Endothelial cell of umbilical vein (primary cell): ENCODE measurements around the gene WRNIP1. TPM values are rescaled to one million over a fixed set of nuclear protein-coding genes. Genes with fewer than 3 reads are reported as not detected.

Source experiments
- BruUV-seq: library from RNA; stranded (reverse); fragments of 400-500 nt; replicated peaks from 2 replicates; lab custom pipeline; 2021; lab: Mats Ljungman, UMichigan
- CTCF ChIA-PET: fragments of 300-600, 350-600 bp; sonication (Branson Sonifier 250); formaldehyde crosslinking; loops from one replicate; lab custom pipeline; 2021; ENCODE audit warnings: antibody characterized with exemption, inconsistent platforms; lab: Charles Lee
- POLR2A ChIA-PET: fragments of 300-600, 350-600 bp; sonication (Branson Sonifier 250); formaldehyde crosslinking; loops from one replicate; lab custom pipeline; 2021; ENCODE audit warnings: antibody characterized with exemption, inconsistent platforms; lab: Charles Lee
- DNase-seq: peaks from one replicate; pipeline ENCODE4 v3.0.0-alpha.2; 2011; ENCODE audit warnings: low read depth, low spot score
- FAIRE-seq: peaks from 2 replicates; lab custom pipeline; 2011; peaks lifted over from hg19 to GRCh38; lab: Jason Lieb, UNC
- H2AFZ ChIP-seq: 2 replicates; pipeline ENCODE4 v1.6.0; 2012; ENCODE audit warnings: low read depth, low read length, control low read depth, inconsistent platforms
- H3K27ac ChIP-seq: 2 replicates; pipeline ENCODE4 v1.5.1; 2011; ENCODE audit warnings: low read depth, mild to moderate bottlenecking, control low read depth, low read length, moderate library complexity; ENCODE audit not compliant: insufficient read depth
- H3K27me3 ChIP-seq, 2 experiments: 2 replicates each; pipeline versions ENCODE4 v1.6.0 to v1.6.1; 2011; ENCODE audit warnings: low read length in 2 of 2, mixed read lengths in 1 of 2; ENCODE audit not compliant: control insufficient read depth in 2 of 2, insufficient read depth in 2 of 2
- H3K36me3 ChIP-seq, 2 experiments: 2 replicates in 1 of 2; 3 replicates in 1 of 2; pipeline ENCODE4 v1.5.1; 2011; ENCODE audit warnings: low read length in 2 of 2, mild to moderate bottlenecking in 1 of 2, moderate library complexity in 1 of 2; ENCODE audit not compliant: control insufficient read depth in 2 of 2, insufficient read depth in 2 of 2; ENCODE audit errors: extremely low read depth in 1 of 2
- H3K4me1 ChIP-seq: 3 replicates; pipeline ENCODE4 v1.5.1; 2011; ENCODE audit warnings: mild to moderate bottlenecking, low read length; ENCODE audit not compliant: control insufficient read depth, insufficient read depth; ENCODE audit errors: extremely low read depth
- H3K4me2 ChIP-seq: 2 replicates; pipeline ENCODE4 v1.6.1; 2011; ENCODE audit warnings: low read length, control low read depth, mixed read lengths; ENCODE audit not compliant: insufficient read depth
- H3K4me3 ChIP-seq, 3 experiments: fragments of 200-600 bp in 1 of 3; sonication (generic), shearing (Covaris generic) in 1 of 3; replicated peaks in 1 of 3; 2 replicates each; pipeline ENCODE4 v1.5.1; 2011 to 2016; ENCODE audit warnings: control low read depth in 3 of 3, low read length in 3 of 3, mild to moderate bottlenecking in 2 of 3, inconsistent platforms in 1 of 3, low read depth in 1 of 3, moderate library complexity in 1 of 3; ENCODE audit not compliant: insufficient read depth in 1 of 3
- H3K79me2 ChIP-seq: 2 replicates; pipeline ENCODE4 v1.6.0; 2012; ENCODE audit warnings: low read length, inconsistent platforms; ENCODE audit not compliant: control insufficient read depth, insufficient read depth
- H3K9ac ChIP-seq: replicated peaks from 2 replicates; pipeline ENCODE3; 2011; ENCODE audit warnings: low read length, control low read depth; ENCODE audit not compliant: insufficient read depth; ENCODE audit errors: extremely low read depth
- H3K9me1 ChIP-seq: replicated peaks from 3 replicates; pipeline ENCODE4 v1.6.0; 2011; ENCODE audit warnings: mild to moderate bottlenecking, low read length; ENCODE audit not compliant: control insufficient read depth, insufficient read depth; ENCODE audit errors: extremely low read depth
- H3K9me3 ChIP-seq: replicated peaks from 2 replicates; pipeline ENCODE4 v1.5.1; 2012; ENCODE audit warnings: low read length, inconsistent platforms; ENCODE audit not compliant: control insufficient read depth, insufficient read depth
- H4K20me1 ChIP-seq: replicated peaks from 2 replicates; pipeline ENCODE3; 2011; ENCODE audit warnings: mild to moderate bottlenecking, low read length; ENCODE audit not compliant: control insufficient read depth, insufficient read depth; ENCODE audit errors: extremely low read depth
- CTCF ChIP-seq, 2 donors: IDR thresholded peaks; 1 replicate in 1 of 2; 2 replicates in 1 of 2; pipeline ENCODE4 v1.5.1; 2011; ENCODE audit warnings: low read length in 2 of 2, mild to moderate bottlenecking in 2 of 2, moderate library complexity in 2 of 2, control low read depth in 1 of 2, inconsistent platforms in 1 of 2, low read depth in 1 of 2; ENCODE audit not compliant: insufficient read depth in 1 of 2; ENCODE audit errors: extremely low read depth in 1 of 2
- EZH2 ChIP-seq: IDR thresholded peaks from 2 replicates; pipeline ENCODE4 v1.6.1; 2012; ENCODE audit warnings: borderline replicate concordance, low read depth, mild to moderate bottlenecking, moderate library complexity, low read length, inconsistent platforms; ENCODE audit not compliant: severe bottlenecking
- FOS ChIP-seq: IDR thresholded peaks from 2 replicates; pipeline ENCODE4 v1.6.1; 2011; ENCODE audit warnings: mild to moderate bottlenecking, low read length, moderate library complexity, borderline replicate concordance; ENCODE audit not compliant: insufficient read depth
- GATA2 ChIP-seq: IDR thresholded peaks from 2 replicates; pipeline ENCODE4 v1.7.0; 2011; ENCODE audit warnings: low read depth, mild to moderate bottlenecking, moderate library complexity, mixed read lengths, low read length; ENCODE audit not compliant: insufficient read length, insufficient read depth
- JUN ChIP-seq: IDR thresholded peaks from 2 replicates; pipeline ENCODE4 v1.6.1; 2011; ENCODE audit warnings: borderline replicate concordance, low read depth; ENCODE audit not compliant: insufficient read length, insufficient read depth
- MAX ChIP-seq: IDR thresholded peaks from 2 replicates; pipeline ENCODE4 v1.6.1; 2011; ENCODE audit not compliant: insufficient read depth, insufficient read length
- MYC ChIP-seq: IDR thresholded peaks from one replicate; pipeline ENCODE4 v1.6.1; 2011; ENCODE audit warnings: mild to moderate bottlenecking, low read depth, low read length
- POLR2A ChIP-seq: IDR thresholded peaks from 2 replicates; pipeline ENCODE4 v1.6.1; 2012; ENCODE audit warnings: low read depth, mild to moderate bottlenecking, control low read depth, low read length
- POLR2AphosphoS5 ChIP-seq: IDR thresholded peaks from 2 replicates; pipeline ENCODE4 v1.6.1; 2012; ENCODE audit warnings: low read depth, mild to moderate bottlenecking, control low read depth, low read length, moderate library complexity; ENCODE audit not compliant: insufficient read depth
- dilution Hi-C: fragments of 300-500 bp; cut with MboI; formaldehyde crosslinking; loops from one replicate; pipeline ENCODE4 v1.15.0; 2019; ENCODE audit warnings: low sequenced_read_pairs; ENCODE audit not compliant: extremely low pct_ligation_motif_present
- intact Hi-C: fragments of 100-400 bp; cut with micrococcal nuclease; formaldehyde crosslinking; loops from one replicate; pipeline ENCODE4 v1.10.0; 2022
- polyA plus RNA-seq, 4 experiments: library from polyadenylated mRNA; depleted of rRNA in 3 of 4; stranded (reverse) in 3 of 4; unstranded in 1 of 4; fragments of >200 nt; gene quantifications; 2 replicates each; pipeline versions ENCODE4 v1.2.1 to v1.2.3, GENCODE V29; 2011 to 2012; ENCODE audit warnings: missing spikeins in 1 of 4
- total RNA-seq: library from RNA; stranded (reverse); gene quantifications from 2 replicates; pipeline ENCODE4 v1.2.3, GENCODE V29; 2021

Gene WRNIP1
- total and polyA plus RNA-seq, 2 donors (not counting 3 experiments of a cell fraction or from before 2014, with no cell fraction given): 50.1 to 68.9 TPM

GRCh38 chr6:2768696-2769095 lies 3.5 kb downstream of the WRNIP1 start:
- Histone ChIP-seq H3K9ac (peak overlapping the region; percentile 94), H4K20me1 (peaks cover 6% of the 10 kb centered on the region), H2AFZ (no peak overlapping the region), H3K4me3 (peak overlapping the region in 2 of 3 experiments; percentile 72 to 97), H3K36me3 (peaks cover 0 to 4% of the 10 kb centered on the region in 2 experiments), H3K4me1 (peaks cover 45% of the 10 kb centered on the region), H3K9me1 (no peaks in the 10 kb centered on the region), H3K27me3 (no peaks in the 10 kb centered on the region), H3K9me3 (no peaks in the 10 kb centered on the region), H3K4me2 (peak overlapping the region; percentile 99), H3K79me2 (peaks cover 78% of the 10 kb centered on the region), H3K27ac (no peak overlapping the region)
- CTCF ChIA-PET: interaction anchor here (0.9 to 6.7 kb wide), 9 partner anchors 9 to 184 kb away, joined by 3 to 54 read pairs (median 5); partner anchors contain the start of gene MYLK4
- BruUV-seq: no TSS peak
- intact Hi-C loops (loop anchor here (5.0 kb wide), 2 partner anchors 656 to 1156 kb away; no protein-coding TSS in a partner anchor), dilution Hi-C loops (no loop called here)
- DNase-seq (peak; percentile 43), FAIRE-seq (no peak)
- TF ChIP-seq EZH2: no peak
- TF ChIP-seq POLR2AphosphoS5: no peak
- TF ChIP-seq MYC: no peak
- no peak for TF ChIP-seq MAX
- TF ChIP-seq GATA2: no peak
- POLR2A ChIA-PET: interaction anchor here (1.4 to 3.9 kb wide), 2 partner anchors 15 to 135 kb away, joined by 4 to 12 read pairs; partner anchors contain the start of gene SERPINB9

- H3K79me2 ChIP-seq: peaks cover 93% of the 10 kb centered on the region
- peaks cover 6% of the 10 kb centered on the region for H4K20me1 ChIP-seq
- H3K9me1 ChIP-seq: no peaks in the 10 kb centered on the region
- H3K27ac ChIP-seq: peak overlapping the region; percentile 34
- ChIA-PET POLR2A (interaction anchor here (0.6 to 3.9 kb wide), 3 partner anchors 13 to 133 kb away, joined by 4 to 12 read pairs (median 8); partner anchors contain the start of gene SERPINB9), CTCF (interaction anchor here (1.2 to 6.7 kb wide), 11 partner anchors 9 to 182 kb away, joined by 3 to 54 read pairs (median 5); partner anchors contain the start of genes MYLK4 and SERPINB1)
- dilution Hi-C loops: no loop called here
- H3K9ac ChIP-seq: peak overlapping the region; percentile 0
- H3K4me1 ChIP-seq: peaks cover 39% of the 10 kb centered on the region
- FAIRE-seq: no peak
- H3K4me2 ChIP-seq: peak overlapping the region; percentile 99
- peak; percentile 79 for DNase-seq
- TF ChIP-seq FOS: no peak
- TF ChIP-seq CTCF (IDR thresholded peaks at IDR 0.05; ENCODE audit: extremely low read depth in 1 of 2, insufficient read depth in 1 of 2, low read depth in 1 of 2, low read length in 2 of 2): no peak
- TF ChIP-seq JUN: no peak
- no peak for TF ChIP-seq GATA2
- TF ChIP-seq POLR2A: no peak
- no peak for TF ChIP-seq MYC
- TF ChIP-seq EZH2: no peak
- no peak for TF ChIP-seq MAX
- no peak for TF ChIP-seq POLR2AphosphoS5
- H2AFZ ChIP-seq: peak overlapping the region; percentile 0
- peaks cover 2 to 6% of the 10 kb centered on the region in 2 experiments for H3K36me3 ChIP-seq
- H3K27me3 ChIP-seq: no peaks in the 10 kb centered on the region
- H3K4me3 ChIP-seq: peak overlapping the region in 2 of 3 experiments; percentile 29 to 44
- intact Hi-C loops: no loop called here
- no TSS peak for BruUV-seq
- no peaks in the 10 kb centered on the region for H3K9me3 ChIP-seq
Observed at GRCh38 chr6:2770171-2770570, 5.0 kb downstream of the WRNIP1 start.
